NCI-H1105 (cell line): Measurements from ENCODE around the gene SMURF1.
"Not testable (repeated sequence)": the region's sequence is repeated elsewhere in the genome, so short reads cannot be mapped to it uniquely, and the experiment has no call there.

ENCODE experiments used
- DNase-seq: peaks from one replicate; lab custom pipeline; 2025; lab: John Stamatoyannopoulos, UW

Gene SMURF1

GRCh38 chr7:99121496-99122021 is 22.3 kb downstream of the SMURF1 start:
- DNase-seq = no peak

DNA sequence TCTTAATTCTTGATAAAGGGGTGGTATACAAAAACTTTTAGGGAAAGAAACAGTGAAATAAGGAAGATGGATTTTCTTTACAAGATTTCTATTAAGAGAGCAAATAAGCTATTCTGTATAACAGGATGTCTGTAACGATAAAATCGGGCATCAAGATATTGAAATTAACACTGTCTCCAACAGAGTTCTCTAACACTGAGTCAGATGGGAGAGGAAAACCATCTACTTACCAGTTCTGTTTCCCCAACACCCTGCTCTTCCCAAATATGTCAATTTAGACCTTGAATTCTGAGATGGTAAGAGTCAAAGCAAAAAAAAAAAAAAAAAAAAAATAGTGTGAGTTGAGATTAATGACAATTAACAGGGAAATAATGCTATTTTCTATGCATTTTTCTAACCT is 23.0 kb downstream of the SMURF1 start:
- no peak for DNase-seq

DNA sequence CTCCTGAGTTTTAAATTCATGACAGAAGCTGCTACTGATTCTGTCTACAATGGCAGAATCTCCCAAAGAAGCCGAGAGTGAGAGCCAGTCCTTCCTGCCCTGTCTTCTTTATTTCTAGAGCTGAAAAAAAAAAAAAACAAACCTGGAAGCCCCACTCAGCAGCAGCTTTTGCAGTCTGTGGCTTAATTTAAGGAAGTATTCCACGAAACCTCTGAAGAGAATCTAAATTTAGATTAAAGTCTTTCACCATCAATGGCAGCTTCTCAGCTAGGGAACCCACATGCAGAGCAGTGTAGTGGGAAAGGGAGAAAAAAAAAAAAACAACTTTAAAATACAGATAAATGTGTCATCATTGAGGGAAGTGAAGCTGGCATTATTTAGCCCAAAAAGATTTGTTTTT is 23.4 kb downstream of the SMURF1 start:
- no peak for DNase-seq

GRCh38 chr7:99118077-99118476 is 25.8 kb downstream of the SMURF1 start:
- DNase-seq = no peak

GRCh38 chr7:99116144-99116543 is 27.8 kb downstream of the SMURF1 start:
- DNase-seq = no peak

- no peak for DNase-seq
Observed at GRCh38 chr7:99115379-99115778, 28.5 kb downstream of the SMURF1 start.

DNA sequence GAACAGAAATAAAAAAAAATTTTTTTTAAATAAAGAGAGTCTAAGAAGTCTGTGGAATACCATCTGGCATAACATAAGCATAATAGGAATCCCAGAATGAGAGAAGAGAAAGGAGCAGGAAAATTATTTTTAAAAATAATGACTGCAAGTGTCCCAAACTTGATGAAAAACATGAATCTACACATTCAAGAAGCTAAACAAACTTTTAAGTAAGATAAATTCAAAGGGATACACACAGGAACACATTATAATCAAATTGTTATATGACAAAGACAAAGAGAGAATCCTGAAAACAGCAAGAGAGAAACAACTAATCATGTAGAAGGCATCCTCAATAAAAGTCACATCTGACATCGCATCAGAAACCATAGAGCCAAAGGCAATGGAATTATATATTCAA is 30.9 kb downstream of the SMURF1 start:
- DNase-seq = no peak

- no peak for DNase-seq
Observed at GRCh38 chr7:99112097-99112496, 31.8 kb downstream of the SMURF1 start.

DNA sequence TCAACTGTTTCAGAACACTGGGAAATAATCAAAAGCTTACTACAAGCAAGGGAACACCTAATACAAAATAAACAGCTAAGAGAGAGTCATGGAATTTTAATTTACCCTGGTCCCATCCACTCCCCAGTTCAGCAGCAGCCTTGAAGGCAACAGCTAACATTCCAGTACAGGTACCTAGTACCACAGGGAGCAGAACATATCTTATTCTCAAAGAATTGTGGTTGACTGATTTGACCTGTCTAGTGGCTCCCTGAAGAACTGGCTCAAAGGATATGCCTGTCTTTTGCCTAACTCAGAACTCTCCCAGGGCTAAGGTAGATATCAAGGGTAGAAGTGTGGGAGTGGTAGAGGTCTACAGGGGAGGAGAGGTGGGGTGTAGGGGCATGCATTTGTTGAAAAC is 32.3 kb downstream of the SMURF1 start:
- no peak for DNase-seq

DNA sequence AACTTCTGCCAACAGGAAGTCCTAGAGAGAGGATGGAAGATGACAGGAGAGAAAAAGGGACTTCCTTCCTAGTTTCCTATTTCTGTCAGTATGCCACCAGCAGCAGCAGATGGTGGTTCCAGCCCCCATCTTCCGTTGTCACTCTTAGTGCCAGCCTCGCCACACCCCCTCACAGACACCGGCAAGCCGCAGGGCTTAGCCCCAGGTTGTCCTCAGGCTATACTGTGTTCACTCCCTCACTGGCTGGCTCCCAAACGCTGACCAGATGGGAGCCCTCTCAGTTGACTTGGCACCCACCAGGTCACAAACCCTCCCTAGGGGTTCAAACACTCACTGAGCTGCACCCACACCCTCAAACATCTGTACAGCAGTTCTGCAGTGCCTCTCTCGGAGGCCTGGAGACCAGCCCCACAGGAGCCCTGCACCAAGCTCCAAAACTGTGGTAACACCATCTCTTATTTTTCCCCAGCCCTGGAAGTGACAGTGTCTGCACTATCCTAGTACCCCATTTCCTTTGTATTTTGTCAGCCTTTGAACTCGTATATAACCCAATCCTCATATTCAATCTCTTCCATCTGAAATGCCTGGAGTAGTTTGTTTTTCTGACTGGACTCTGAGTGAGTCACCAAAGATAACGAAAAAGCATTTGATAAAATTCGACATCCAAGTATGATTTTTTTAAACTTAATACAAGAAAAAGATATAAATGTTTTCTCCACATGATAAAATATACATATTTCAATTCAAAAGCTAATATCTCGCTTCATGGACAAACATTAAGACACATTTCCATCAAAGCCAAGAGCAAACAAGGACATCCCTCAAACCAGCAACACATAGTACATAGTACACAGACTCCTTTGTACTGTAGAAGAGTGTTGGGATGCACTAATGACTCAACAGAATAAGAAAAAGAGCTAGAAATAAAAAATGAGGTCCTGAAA is 34.5 kb downstream of the SMURF1 start:
- DNase-seq = no peak

DNA sequence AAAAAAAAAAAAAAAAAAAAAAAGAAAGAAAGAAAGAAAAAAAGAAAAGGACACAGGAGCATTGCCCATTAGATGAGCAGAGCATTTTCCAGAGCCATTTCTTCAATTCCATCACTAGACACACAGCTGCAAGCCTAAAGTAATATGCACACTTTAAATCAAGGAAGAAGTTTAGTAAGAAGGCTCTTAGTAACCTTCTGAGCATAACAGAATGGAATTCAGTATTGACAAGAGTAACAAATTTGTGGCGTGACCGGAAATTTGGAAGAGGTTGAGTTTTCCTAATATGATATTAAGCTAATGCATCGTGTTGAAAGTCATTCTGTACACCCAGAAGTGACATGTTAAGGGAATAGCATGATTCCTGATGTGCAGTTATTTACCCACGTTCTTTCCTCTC is 35.3 kb downstream of the SMURF1 start:
- no peak for DNase-seq

- DNase-seq = no peak
Observed at GRCh38 chr7:99106821-99107241, 37.1 kb downstream of the SMURF1 start.

DNA sequence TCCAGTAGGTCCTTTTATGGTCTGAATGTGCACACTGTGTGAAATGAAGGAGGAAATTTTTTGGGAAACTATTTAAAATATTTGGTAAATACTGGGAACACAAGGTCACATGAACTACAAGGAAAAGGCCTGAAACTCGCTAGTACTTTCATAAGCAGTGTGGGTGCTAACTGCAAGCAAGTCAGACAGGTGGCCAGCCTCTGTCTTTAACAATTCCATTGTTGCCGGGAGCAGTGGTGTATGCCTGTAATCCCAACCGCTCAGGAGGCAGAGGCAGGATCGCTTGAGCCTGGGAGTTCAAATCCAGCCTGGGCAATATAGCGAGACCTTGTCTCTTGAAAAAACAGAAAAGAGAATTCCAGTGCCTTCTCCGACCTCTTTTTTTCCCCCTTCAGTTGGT is 37.5 kb downstream of the SMURF1 start:
- no peak for DNase-seq

DNA sequence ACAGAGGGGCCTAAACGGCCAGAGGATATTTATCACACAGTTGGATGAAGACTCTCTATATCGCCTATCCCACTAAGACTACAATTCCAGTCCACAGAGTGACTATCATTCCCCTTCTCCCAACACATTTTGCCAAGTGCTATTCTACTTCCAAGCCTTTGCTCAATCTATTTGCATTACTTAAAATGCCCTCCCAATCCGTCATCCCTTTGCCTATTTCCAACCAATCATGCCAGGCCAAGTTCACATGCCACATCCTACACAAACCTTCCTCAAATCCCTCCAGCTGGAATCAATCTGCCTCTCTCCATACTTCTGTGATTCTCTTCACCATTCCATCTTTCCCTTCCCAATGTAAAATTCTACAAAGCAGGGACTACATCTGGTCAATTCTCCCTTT is 38.2 kb downstream of the SMURF1 start:
- no peak for DNase-seq

DNA sequence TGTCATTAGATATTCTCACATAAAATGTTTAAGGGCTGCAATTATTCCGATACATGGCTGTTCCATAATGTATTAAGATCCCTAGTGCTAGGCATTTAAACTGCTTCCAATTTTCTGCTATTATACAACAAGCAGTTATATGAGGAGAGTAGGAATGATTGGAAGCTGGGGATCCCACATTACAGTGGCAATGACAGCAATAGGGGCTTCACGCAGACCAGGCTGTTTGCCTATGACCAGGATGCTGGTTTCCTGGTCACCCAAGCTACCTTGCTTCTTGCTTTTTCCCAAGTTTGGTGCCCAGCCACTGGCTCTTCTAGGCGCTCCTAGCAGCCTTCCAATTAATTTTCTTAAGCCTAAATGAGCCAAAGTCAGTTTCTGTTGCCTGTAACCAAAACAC is 39.3 kb downstream of the SMURF1 start:
- DNase-seq = no peak

GRCh38 chr7:99103836-99104235 is 40.1 kb downstream of the SMURF1 start:
- not testable (repeated sequence) for DNase-seq

- no peak for DNase-seq
Observed at GRCh38 chr7:99102809-99103690, 40.9 kb downstream of the SMURF1 start.

- no peak for DNase-seq
Observed at GRCh38 chr7:99102361-99102760, 41.5 kb downstream of the SMURF1 start.

GRCh38 chr7:99101516-99101915 is 42.4 kb downstream of the SMURF1 start:
- DNase-seq = not testable (repeated sequence)

DNA sequence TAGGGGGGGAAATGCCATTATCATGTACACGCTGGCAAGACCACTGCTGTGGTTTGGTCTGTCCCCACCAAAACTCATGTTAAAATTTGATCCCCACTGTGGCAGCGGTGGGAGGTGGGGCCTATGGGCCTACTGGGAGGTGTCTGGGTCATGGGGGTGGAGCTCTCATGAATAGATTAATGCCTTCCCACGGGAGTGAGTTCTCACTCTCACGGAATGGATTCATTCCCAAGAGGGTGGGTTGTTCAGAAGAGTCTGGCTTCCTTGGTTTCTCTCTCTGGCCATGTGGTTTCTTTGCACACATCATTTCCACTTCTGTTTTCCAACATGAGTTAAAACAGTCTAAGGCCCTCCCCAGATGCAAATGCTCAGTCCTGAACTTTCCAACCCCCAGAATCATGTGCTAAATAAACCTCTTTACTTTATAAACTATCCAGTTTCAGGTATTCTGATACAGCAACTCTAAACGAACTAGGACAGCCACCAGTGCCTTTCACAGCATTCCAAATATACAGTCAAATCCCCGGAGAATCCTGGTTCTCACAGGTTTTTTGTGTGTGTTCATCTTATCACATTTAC is 44.3 kb downstream of the SMURF1 start:
- no peak for DNase-seq

DNA sequence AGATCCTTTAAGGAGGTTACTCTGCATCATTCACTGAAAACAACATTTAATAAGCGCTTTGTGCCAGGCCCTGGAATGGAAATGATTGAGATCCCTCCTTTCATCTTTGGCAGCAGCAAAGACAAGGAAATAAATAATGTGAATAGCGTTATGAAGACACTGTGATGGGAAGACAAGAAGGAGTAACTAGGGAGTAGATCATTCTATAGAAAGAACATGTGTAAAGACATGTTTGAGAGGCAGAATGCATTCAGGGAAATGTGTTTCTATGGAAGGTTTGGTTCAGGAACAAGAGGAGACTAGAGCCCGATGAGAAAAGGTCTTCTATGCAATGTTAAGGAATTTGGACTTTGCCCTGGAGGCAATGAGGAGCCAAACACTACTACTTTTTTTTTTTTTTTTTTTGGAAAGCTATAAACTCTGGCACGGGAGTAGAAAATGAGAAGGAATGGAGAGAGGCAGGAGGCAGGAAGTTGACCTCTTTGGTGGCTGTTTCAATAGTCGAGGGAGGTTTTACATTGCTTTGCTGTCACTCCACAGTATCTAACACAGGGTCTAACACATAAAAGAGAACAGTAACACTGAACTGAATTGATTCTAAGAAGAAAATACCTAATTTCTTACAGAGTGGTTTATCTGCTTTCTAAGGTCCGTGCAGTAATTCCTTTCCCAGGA is 44.9 kb downstream of the SMURF1 start:
- no peak for DNase-seq
